K562 (cell line): ENCODE measurements around the gene KLK3. TPM values are rescaled to one million over a fixed set of nuclear protein-coding genes. Genes with fewer than 3 reads are reported as not detected.

ENCODE experiments used
- ATAC-seq: fragments of 200-7000 bp; cut with Tn5 transposase; 3 replicates; pipeline ENCODE4 v1.9.1; 2020; ENCODE audit warnings: moderate library complexity
- BruUV-seq: library from RNA; stranded (reverse); fragments of 400-500 nt; replicated peaks from 2 replicates; lab custom pipeline; 2021; lab: Mats Ljungman, UMichigan
- CTCF ChIA-PET: fragments of 300-600 bp; formaldehyde crosslinking; extraction: SDS; loops from one replicate; lab custom pipeline; 2021; ENCODE audit warnings: low intra/inter-chr PET ratio; lab: Yijun Ruan, JAX
- POLR2A ChIA-PET: fragments of 300-600, 350-650 bp; sonication (Branson Sonifier 250); formaldehyde crosslinking; extraction: SDS; loops from one replicate; lab custom pipeline; 2021; ENCODE audit warnings: antibody characterized with exemption, inconsistent platforms; lab: Yijun Ruan, JAX
- DNase-seq, 4 experiments: peaks; one replicate each; pipeline versions ENCODE4 v3.0.0 to v3.0.0-alpha.2; 2011 to 2018; ENCODE audit warnings: low spot score in 3 of 4, mixed read lengths in 3 of 4; ENCODE audit errors: extremely low read depth in 1 of 4
- FAIRE-seq: peaks from 2 replicates; lab custom pipeline; 2011; peaks lifted over from hg19 to GRCh38; lab: Jason Lieb, UNC
- H2AFZ ChIP-seq: 2 replicates; pipeline ENCODE4 v1.6.0; 2011; ENCODE audit warnings: low read depth, low read length, control low read depth, inconsistent platforms
- H3K27ac ChIP-seq: fragments of 200-600 bp; 3 replicates; pipeline ENCODE4 v1.8.0; 2011; ENCODE audit warnings: low read depth, mild to moderate bottlenecking, control low read depth, inconsistent platforms, low read length, moderate library complexity, mixed read lengths; ENCODE audit errors: extremely low read depth
- H3K27me3 ChIP-seq, 2 experiments: fragments of 300-600 bp in 1 of 2; 2 replicates in 1 of 2; 3 replicates in 1 of 2; pipeline versions ENCODE4 v1.6.0 to v1.8.0; 2011; ENCODE audit warnings: inconsistent platforms in 2 of 2, low read length in 2 of 2, mild to moderate bottlenecking in 1 of 2, mixed read lengths in 1 of 2, moderate library complexity in 1 of 2; ENCODE audit not compliant: control insufficient read depth in 2 of 2, insufficient read depth in 2 of 2
- H3K36me3 ChIP-seq: fragments of 300-600 bp; 3 replicates; pipeline ENCODE4 v1.8.0; 2011; ENCODE audit warnings: mild to moderate bottlenecking, low read length, inconsistent platforms; ENCODE audit not compliant: control insufficient read depth, insufficient read depth
- H3K4me1 ChIP-seq, 2 experiments: fragments of 200-600 bp in 1 of 2; replicated peaks in 1 of 2; 2 replicates in 1 of 2; 3 replicates in 1 of 2; pipeline versions ENCODE4 v1.5.1 to v1.8.0; 2011; ENCODE audit warnings: inconsistent platforms in 2 of 2, low read length in 2 of 2, mild to moderate bottlenecking in 1 of 2, mixed read lengths in 1 of 2, moderate library complexity in 1 of 2; ENCODE audit not compliant: control insufficient read depth in 2 of 2, insufficient read depth in 2 of 2
- H3K4me2 ChIP-seq: 2 replicates; pipeline ENCODE4 v1.6.1; 2011; ENCODE audit warnings: low read length, control low read depth, inconsistent platforms, mixed read lengths; ENCODE audit not compliant: insufficient read depth
- H3K4me3 ChIP-seq: fragments of 200-600 bp; sonication (generic), shearing (Covaris generic); 2 replicates; pipeline ENCODE4 v1.5.1; 2016; ENCODE audit warnings: control low read depth, inconsistent platforms
- H3K79me2 ChIP-seq: fragments of 200-600 bp; 3 replicates; pipeline ENCODE4 v1.8.0; 2011; ENCODE audit warnings: low read length, inconsistent platforms; ENCODE audit not compliant: control insufficient read depth, insufficient read depth
- H3K9ac ChIP-seq, 2 experiments: 2 replicates each; pipeline versions ENCODE4 v1.6.0 to v1.6.1; 2011; ENCODE audit warnings: low read depth in 2 of 2, low read length in 2 of 2, control low read depth in 1 of 2, inconsistent platforms in 1 of 2, mild to moderate bottlenecking in 1 of 2, mixed read lengths in 1 of 2; ENCODE audit not compliant: insufficient read depth in 1 of 2
- H3K9me1 ChIP-seq: one replicate; pipeline ENCODE4 v1.6.0; 2011; ENCODE audit warnings: inconsistent platforms, mild to moderate bottlenecking, low read length, moderate library complexity; ENCODE audit not compliant: control insufficient read depth, insufficient read depth
- H3K9me3 ChIP-seq: replicated peaks from 2 replicates; pipeline ENCODE4 v1.5.1; 2011; ENCODE audit warnings: low read depth, low read length, inconsistent platforms; ENCODE audit not compliant: control insufficient read depth, insufficient read depth
- H4K20me1 ChIP-seq: replicated peaks from 2 replicates; pipeline ENCODE4 v1.6.1; 2011; ENCODE audit warnings: low read length, inconsistent platforms, mixed read lengths; ENCODE audit not compliant: control insufficient read depth, insufficient read depth
- ARNT ChIP-seq, 2 experiments: fragments of 450-650 bp; IDR thresholded peaks; 2 replicates each; pipeline ENCODE4 v1.6.1; 2016; ENCODE audit warnings: mild to moderate bottlenecking in 1 of 2
- CBFB ChIP-seq: sonication (generic); formaldehyde crosslinking; IDR thresholded peaks from 2 replicates; pipeline ENCODE4 v1.4.0; 2020; ENCODE audit warnings: mild to moderate bottlenecking, missing genetic modification reagents
- CREB5 ChIP-seq: fragments of 250-450 bp; sonication (Bioruptor Pico); IDR thresholded peaks from 2 replicates; pipeline ENCODE4 v1.5.0; 2020; ENCODE audit warnings: mild to moderate bottlenecking
- FOXM1 ChIP-seq, 2 experiments: fragments of 450-650 bp in 1 of 2; sonication (generic) in 1 of 2; formaldehyde crosslinking in 1 of 2; IDR thresholded peaks; 2 replicates each; pipeline versions ENCODE4 v1.6.1 to v1.9.0; 2017 to 2022; ENCODE audit warnings: low read depth in 2 of 2, mild to moderate bottlenecking in 2 of 2, missing genetic modification reagents in 1 of 2, moderate library complexity in 1 of 2
- GABPA ChIP-seq: fragments of 200-800 bp; sonication (Bioruptor generic); conservative IDR thresholded peaks from 2 replicates; pipeline ENCODE4 v1.6.1; 2016; ENCODE audit warnings: low read depth, missing genetic modification characterization, missing compliant biosample characterization
- HDAC1 ChIP-seq, 2 experiments: fragments of 450-650 bp; IDR thresholded peaks; 2 replicates each; pipeline ENCODE4 v1.6.1; 2016 to 2017; ENCODE audit warnings: inconsistent platforms in 1 of 2, mild to moderate bottlenecking in 1 of 2, moderate library complexity in 1 of 2
- KAT2B ChIP-seq: IDR thresholded peaks from one replicate; pipeline ENCODE4 v1.6.1; 2012; ENCODE audit warnings: low read depth, mild to moderate bottlenecking, control low read depth, inconsistent platforms, low read length, moderate library complexity
- KAT7 ChIP-seq: sonication (generic); formaldehyde crosslinking; IDR thresholded peaks from 2 replicates; pipeline ENCODE4 v1.8.0; 2022; ENCODE audit warnings: missing genetic modification reagents, mild to moderate bottlenecking, borderline replicate concordance
- MCM5 ChIP-seq: fragments of 450-650 bp; IDR thresholded peaks from 2 replicates; pipeline ENCODE4 v1.6.1; 2016; ENCODE audit warnings: low read depth
- NBN ChIP-seq: fragments of 450-650 bp; IDR thresholded peaks from 2 replicates; pipeline ENCODE4 v1.6.1; 2016; ENCODE audit warnings: low read depth, mild to moderate bottlenecking
- NFRKB ChIP-seq: fragments of 450-650 bp; IDR thresholded peaks from 2 replicates; pipeline ENCODE4 v1.6.1; 2016; ENCODE audit warnings: low read depth
- POLR2AphosphoS5 ChIP-seq: IDR thresholded peaks from 2 replicates; pipeline ENCODE4 v1.6.1; 2011; ENCODE audit warnings: mild to moderate bottlenecking, low read depth, low read length, moderate library complexity; ENCODE audit not compliant: control insufficient read depth, insufficient read depth
- SP2 ChIP-seq: IDR thresholded peaks from 2 replicates; pipeline ENCODE4 v1.6.1; 2011; ENCODE audit warnings: mild to moderate bottlenecking, low read depth, low read length, moderate library complexity; ENCODE audit not compliant: poor library complexity, severe bottlenecking; ENCODE audit errors: extremely low read depth
- TEAD4 ChIP-seq, 2 experiments: sonication (generic) in 1 of 2; formaldehyde crosslinking in 1 of 2; IDR thresholded peaks; 2 replicates each; pipeline versions ENCODE4 v1.6.1 to v1.8.0; 2012 to 2022; ENCODE audit warnings: borderline replicate concordance in 1 of 2, inconsistent platforms in 1 of 2, low read length in 1 of 2, mild to moderate bottlenecking in 1 of 2, missing genetic modification reagents in 1 of 2
- THAP12 ChIP-seq: fragments of 250-450 bp; sonication (Bioruptor Pico); IDR thresholded peaks from 2 replicates; pipeline ENCODE4 v1.9.0; 2021; ENCODE audit warnings: mild to moderate bottlenecking, inconsistent platforms
- XRCC4 ChIP-seq: IDR thresholded peaks from one replicate; pipeline ENCODE4 v1.6.1; 2011; ENCODE audit not compliant: insufficient read depth, insufficient read length; ENCODE audit errors: extremely low read depth
- ZNF165 ChIP-seq: fragments of 250-450 bp; sonication (Bioruptor Pico); IDR thresholded peaks from 2 replicates; pipeline ENCODE4 v1.4.0; 2020; ENCODE audit warnings: borderline replicate concordance
- WGBS: fragments of 100-300 bp; shearing (Covaris generic); methylation state at CpG from one replicate; pipeline ENCODE4 v1.1.6; 2016; ENCODE audit warnings: low coverage, mixed read lengths; ENCODE audit not compliant: insufficient coverage; ENCODE audit errors: missing lambda C conversion rate; 5-methylcytosine and 5-hydroxymethylcytosine counted together
- in situ Hi-C: fragments of 300-500 bp; cut with MboI; formaldehyde crosslinking; loops from 4 replicates; pipeline ENCODE4 v1.15.0; 2018; ENCODE audit warnings: inconsistent platforms, mixed read lengths
- intact Hi-C: fragments of 100-400 bp; cut with micrococcal nuclease; formaldehyde crosslinking; loops from 2 replicates; pipeline ENCODE4 v1.14.2; 2022
- polyA plus RNA-seq, 8 experiments: library from polyadenylated mRNA; depleted of rRNA in 4 of 8; stranded (reverse) in 5 of 8; unstranded in 3 of 8; fragments of >200 nt; fragmentation: Nextera tagmentation in 2 of 8; fragmentation: Illumina TruSeq in 1 of 8; extraction: Ambion mirVana in 2 of 8; extraction: Trizol in 1 of 8; gene quantifications; 2 replicates each; pipeline versions ENCODE4 v1.2.1 to v1.2.3, GENCODE V29; 2011 to 2014; ENCODE audit warnings: inconsistent platforms in 1 of 8, missing spikeins in 1 of 8
- total RNA-seq, 7 experiments: library from RNA; depleted of rRNA in 6 of 7; stranded (reverse); fragments of >200 nt in 6 of 7; fragmentation: Illumina TruSeq in 2 of 7; extraction: Trizol in 2 of 7; gene quantifications; 2 replicates each; pipeline versions ENCODE4 v1.2.1 to v1.2.3, GENCODE V29; 2011 to 2021; ENCODE audit warnings: low replicate concordance in 1 of 7

Gene KLK3
- total and polyA plus RNA-seq, 9 of the 15 experiments (the other 6 are each of a cell fraction or from before 2014, with no cell fraction given), result not detected

DNA sequence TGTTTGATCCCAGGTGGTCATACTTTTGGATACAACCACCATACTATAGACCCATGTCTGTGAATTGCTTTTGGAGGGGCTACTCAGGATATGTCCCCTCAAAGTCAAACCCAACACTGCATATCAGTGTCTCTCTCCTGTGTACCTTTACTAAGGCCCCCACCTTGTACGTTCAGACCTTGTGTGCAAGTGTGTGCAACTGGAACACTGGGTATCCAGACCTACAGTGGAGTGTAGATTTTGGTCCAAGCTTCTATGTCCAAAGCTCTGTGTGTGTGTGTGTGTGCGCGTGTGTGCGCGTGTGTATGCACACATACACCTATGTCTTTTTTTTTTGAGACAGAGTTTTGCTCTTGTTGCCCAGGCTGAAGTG, 36.5 kb downstream of the KLK3 start (continued):
- TF ChIP-seq FOXM1 (IDR thresholded peaks at IDR 0.05; ENCODE audit: low read depth), result no peak
- no peak for TF ChIP-seq FOXM1 (CRISPR knock-in tag; IDR thresholded peaks at IDR 0.05; ENCODE audit: low read depth)
- no peak for TF ChIP-seq KAT7 (CRISPR knock-in tag)
- TF ChIP-seq GABPA (tag), result no peak
- TF ChIP-seq MCM5, result no peak

DNA sequence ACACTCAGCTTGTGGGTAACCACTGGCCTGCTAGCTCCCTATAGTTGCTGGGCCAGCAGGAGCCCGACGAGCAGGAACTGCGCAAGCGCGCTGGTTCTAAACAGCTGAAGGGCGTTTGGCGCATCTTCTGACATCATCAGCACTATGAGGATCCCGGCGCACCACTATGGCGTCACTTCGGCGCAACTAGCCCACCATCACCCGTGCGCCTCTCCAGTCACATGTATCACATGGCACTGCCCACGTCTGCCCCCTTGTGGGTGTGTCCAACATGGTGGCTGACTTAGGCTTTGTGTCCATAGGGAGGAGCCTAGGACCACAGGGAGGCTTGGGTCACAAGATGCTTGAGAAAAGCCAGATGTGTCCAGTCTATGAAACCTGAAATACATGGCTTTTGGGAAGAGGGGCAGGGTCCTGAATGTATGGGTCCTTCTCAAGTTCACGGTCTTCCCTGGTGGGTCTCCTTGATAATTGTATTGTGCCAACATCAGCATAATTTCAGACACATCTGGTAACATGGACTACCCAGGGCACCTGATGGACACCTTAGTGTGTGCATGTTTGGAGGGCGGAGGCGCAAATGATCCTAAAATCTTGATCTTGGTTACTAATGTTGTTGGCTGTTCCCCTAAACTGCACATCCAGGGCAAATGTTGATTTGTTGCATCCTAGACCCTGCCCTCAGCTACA, 38.5 kb downstream of the KLK3 start:
- intact Hi-C loops, result no loop called here
- Histone ChIP-seq H3K36me3 (no peaks in the 10 kb centered on the region), H3K27ac (no peak overlapping the region), H3K4me3 (no peak overlapping the region), H4K20me1 (no peaks in the 10 kb centered on the region), H3K4me2 (no peak overlapping the region), H3K27me3 (peaks cover 0 to 22% of the 10 kb centered on the region in 2 experiments; a peak in 2 of 5 replicates), H3K9me3 (no peaks in the 10 kb centered on the region), H3K79me2 (no peaks in the 10 kb centered on the region), H2AFZ (0 out of 2 replicates have a peak overlapping the region, but pooled peaks have one; percentile 45), H3K4me1 (peaks cover 0 to 11% of the 10 kb centered on the region in 2 experiments; a peak in 3 of 5 replicates), H3K9me1 (peaks cover 4% of the 10 kb centered on the region), H3K9ac (no peak overlapping the region)
- DNase-seq (peak; percentile 29 to 63 (median 52)), ATAC-seq (peak; percentile 77), FAIRE-seq (peak; percentile 66)
- ChIA-PET POLR2A (interaction anchor here (0.6 to 0.8 kb wide), 3 partner anchors 23 to 804 kb away, joined by 3 to 4 read pairs (median 3); no protein-coding TSS in a partner anchor), CTCF (no interaction called here)
- in situ Hi-C loops, result no loop called here
- WGBS, result 52% methylated on average over 16 of the region's 18 CpGs
- no TSS peak for BruUV-seq
- TF ChIP-seq SP2 (no peak), ZNF165 (CRISPR knock-in tag) (no peak), NBN (no peak), CBFB (CRISPR knock-in tag) (no peak), TEAD4 (IDR thresholded peaks at IDR 0.05; ENCODE audit: low read length) (no peak), TEAD4 (CRISPR knock-in tag; IDR thresholded peaks at IDR 0.05; ENCODE audit: borderline replicate concordance) (no peak), THAP12 (no peak), ARNT (IDR thresholded peaks at IDR 0.05) (no peak), XRCC4 (no peak), POLR2AphosphoS5 (no peak), NFRKB (no peak), CREB5 (CRISPR knock-in tag) (no peak), HDAC1 (IDR thresholded peaks at IDR 0.05) (no peak), KAT2B (no peak)
